IPS-NIHi7 (cell line): ENCODE results near the gene ABCA2.

Source experiments
- DNase-seq: peaks from one replicate; pipeline ENCODE4 v3.0.0; 2012; ENCODE audit warnings: mixed read lengths; ENCODE audit errors: extremely low spot score

Gene ABCA2

GRCh38 chr9:137027369-137028262 lies at the start of gene ABCA2:
Gene ABCA2 (minus strand): TSS chr9:137028237. CDS start chr9:137028140, 97 bp downstream.
- peak; percentile 26 for DNase-seq

- peak; percentile 30 for DNase-seq
Measured at GRCh38 chr9:137077010-137077747, 49.1 kb upstream of the ABCA2 start, which contains the start of gene UAP1L1. Gene UAP1L1 (plus strand): TSS chr9:137077517. CDS start chr9:137077533, 16 bp downstream.

- no peak for DNase-seq
Measured at GRCh38 chr9:137076636-137077009, 48.6 kb upstream of the ABCA2 start.

GRCh38 chr9:137075275-137075775 lies 47.3 kb upstream of the ABCA2 start:
- no peak for DNase-seq

- DNase-seq, result no peak
Measured at GRCh38 chr9:137074657-137075274, 46.7 kb upstream of the ABCA2 start.

GRCh38 chr9:137073992-137074399 lies 46.0 kb upstream of the ABCA2 start:
- no peak for DNase-seq

GRCh38 chr9:137071282-137071681 lies 43.2 kb upstream of the ABCA2 start:
- no peak for DNase-seq

- no peak for DNase-seq
Measured at GRCh38 chr9:137070906-137071275, 42.9 kb upstream of the ABCA2 start.

- peak; percentile 89 for DNase-seq
Measured at GRCh38 chr9:137070201-137070905, 42.3 kb upstream of the ABCA2 start, which contains the start of gene SAPCD2. Gene SAPCD2 (minus strand): TSS chr9:137070557. CDS start chr9:137070460, 97 bp downstream.

GRCh38 chr9:137069508-137070091 lies 41.6 kb upstream of the ABCA2 start:
- DNase-seq, result no peak

GRCh38 chr9:137068539-137069507 lies 40.8 kb upstream of the ABCA2 start:
- DNase-seq, result no peak

- DNase-seq, result peak; percentile 84
Measured at GRCh38 chr9:137067860-137068538, 40.0 kb upstream of the ABCA2 start.

- no peak for DNase-seq
Measured at GRCh38 chr9:137066096-137066861, 38.2 kb upstream of the ABCA2 start.

- no peak for DNase-seq
Measured at GRCh38 chr9:137065336-137065967, 37.4 kb upstream of the ABCA2 start.

- DNase-seq, result no peak
Measured at GRCh38 chr9:137064880-137065164, 36.8 kb upstream of the ABCA2 start.

- peak; percentile 76 for DNase-seq
Measured at GRCh38 chr9:137064027-137064879, 36.2 kb upstream of the ABCA2 start.
